Tibial nerve (tissue), 4 donors: ENCODE measurements around the gene HTRA2.

Experiments
- EP300 ChIP-seq, 2 donors: sonication (generic); formaldehyde crosslinking; IDR thresholded peaks; one replicate each; pipeline ENCODE4 v1.6.1; 2017; ENCODE audit warnings: antibody characterized with exemption in 2 of 2, mild to moderate bottlenecking in 1 of 2
- POLR2A ChIP-seq, 2 donors: fragments of 450-650 bp; IDR thresholded peaks; one replicate each; pipeline ENCODE4 v1.6.1; 2017; ENCODE audit warnings: antibody characterized with exemption in 2 of 2, mild to moderate bottlenecking in 2 of 2, moderate library complexity in 2 of 2
- TF ChIP-seq, protein P1 (sequence below), 5 experiments: fragments of 200-600 bp in 3 of 5; fragments of 450-650 bp in 2 of 5; sonication (generic) in 3 of 5; IDR thresholded peaks; one replicate each; pipeline ENCODE4 v1.5.1; 2016 to 2019; ENCODE audit warnings: antibody characterized with exemption in 5 of 5, mild to moderate bottlenecking in 3 of 5, moderate library complexity in 2 of 5

DNA sequence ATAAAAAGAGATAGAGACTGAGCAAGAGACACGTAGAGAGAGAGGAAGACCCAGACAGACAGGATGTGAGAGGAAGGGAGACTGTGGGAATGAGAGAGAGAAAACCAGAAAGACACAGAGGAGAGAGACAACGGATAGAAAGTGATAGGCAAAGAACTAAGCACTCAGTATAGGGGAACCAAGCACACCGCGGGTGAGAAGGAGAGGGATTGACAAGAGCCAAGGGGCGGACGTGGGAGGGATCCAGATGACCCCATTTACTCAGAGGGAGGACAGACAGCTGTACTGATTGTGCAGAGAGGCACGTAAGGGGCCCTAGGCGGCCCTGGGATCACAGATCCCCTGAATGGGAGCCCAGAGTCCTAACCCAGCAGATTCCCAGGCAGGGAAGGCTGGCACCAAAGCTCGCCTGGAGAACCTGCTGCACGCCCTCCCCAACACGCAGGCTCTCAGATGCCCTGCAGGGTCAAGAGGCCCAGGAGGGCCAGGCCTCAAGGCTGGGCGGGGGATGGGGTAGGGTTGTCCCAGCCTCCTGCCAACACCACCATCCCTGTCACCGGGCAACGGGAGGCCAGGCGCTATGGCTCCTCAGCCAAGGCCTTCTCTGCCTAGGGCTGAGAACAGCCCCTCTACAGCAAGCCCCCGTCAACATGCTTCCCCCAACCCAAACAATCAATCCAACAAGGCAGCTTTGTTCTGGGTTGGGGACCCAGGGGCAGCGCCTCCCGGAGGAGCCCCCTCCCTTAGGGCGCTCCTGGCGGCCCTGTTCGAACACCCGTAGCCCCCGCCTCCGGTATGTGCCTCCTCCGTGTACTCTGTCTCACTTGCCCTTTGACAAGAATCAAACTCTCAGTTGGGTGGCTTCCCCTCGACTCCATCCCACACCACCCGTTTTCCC lies 23.4 kb downstream of the HTRA2 start:
- TF ChIP-seq, protein P1, sequence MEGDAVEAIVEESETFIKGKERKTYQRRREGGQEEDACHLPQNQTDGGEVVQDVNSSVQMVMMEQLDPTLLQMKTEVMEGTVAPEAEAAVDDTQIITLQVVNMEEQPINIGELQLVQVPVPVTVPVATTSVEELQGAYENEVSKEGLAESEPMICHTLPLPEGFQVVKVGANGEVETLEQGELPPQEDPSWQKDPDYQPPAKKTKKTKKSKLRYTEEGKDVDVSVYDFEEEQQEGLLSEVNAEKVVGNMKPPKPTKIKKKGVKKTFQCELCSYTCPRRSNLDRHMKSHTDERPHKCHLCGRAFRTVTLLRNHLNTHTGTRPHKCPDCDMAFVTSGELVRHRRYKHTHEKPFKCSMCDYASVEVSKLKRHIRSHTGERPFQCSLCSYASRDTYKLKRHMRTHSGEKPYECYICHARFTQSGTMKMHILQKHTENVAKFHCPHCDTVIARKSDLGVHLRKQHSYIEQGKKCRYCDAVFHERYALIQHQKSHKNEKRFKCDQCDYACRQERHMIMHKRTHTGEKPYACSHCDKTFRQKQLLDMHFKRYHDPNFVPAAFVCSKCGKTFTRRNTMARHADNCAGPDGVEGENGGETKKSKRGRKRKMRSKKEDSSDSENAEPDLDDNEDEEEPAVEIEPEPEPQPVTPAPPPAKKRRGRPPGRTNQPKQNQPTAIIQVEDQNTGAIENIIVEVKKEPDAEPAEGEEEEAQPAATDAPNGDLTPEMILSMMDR (IDR thresholded peaks at IDR 0.05), result no peak
- TF ChIP-seq EP300 (IDR thresholded peaks at IDR 0.05) (no peak), POLR2A (IDR thresholded peaks at IDR 0.05) (no peak)
